Thoracic aorta (tissue), 2 donors: ENCODE data around the gene AGPAT3. TPM values are rescaled to one million over a fixed set of nuclear protein-coding genes. Genes with fewer than 3 reads are reported as not detected.

Experiments used
- ATAC-seq: fragments of 150-250 bp; one replicate; pipeline ENCODE4 v1.8.0; 2017; ENCODE audit warnings: low read depth; ENCODE audit not compliant: insufficient number of reproducible peaks, low FRiP score
- DNase-seq: peaks from one replicate; pipeline ENCODE4 v3.0.0-alpha.2; 2020; ENCODE audit warnings: low spot score
- H3K27ac ChIP-seq, 2 donors: fragments of 200-600 bp; sonication (generic); 1 replicate in 1 of 2; 2 replicates in 1 of 2; pipeline ENCODE4 v1.5.1; 2016; ENCODE audit warnings: mild to moderate bottlenecking in 2 of 2, moderate library complexity in 2 of 2
- H3K27me3 ChIP-seq: fragments of 200-600 bp; sonication (generic); replicated peaks from 2 replicates; pipeline ENCODE4 v1.6.0; 2016; ENCODE audit warnings: mild to moderate bottlenecking; ENCODE audit not compliant: insufficient read depth
- H3K36me3 ChIP-seq: fragments of 200-600 bp; sonication (generic); one replicate; pipeline ENCODE4 v1.5.1; 2016
- H3K4me1 ChIP-seq, 2 donors: fragments of 200-600 bp; sonication (generic); 1 replicate in 1 of 2; 2 replicates in 1 of 2; pipeline versions ENCODE4 v1.5.1 to v1.6.0; 2016; ENCODE audit warnings: low read depth in 2 of 2, mild to moderate bottlenecking in 1 of 2; ENCODE audit not compliant: control insufficient read depth in 1 of 2
- H3K4me3 ChIP-seq: fragments of 200-600 bp; sonication (generic); 2 replicates; pipeline ENCODE4 v1.5.1; 2016; ENCODE audit warnings: mild to moderate bottlenecking
- H3K9me3 ChIP-seq: fragments of 200-600 bp; sonication (generic); 2 replicates; pipeline ENCODE4 v1.5.1; 2016
- CTCF ChIP-seq: fragments of 200-600 bp; sonication (generic); IDR thresholded peaks from one replicate; pipeline ENCODE4 v1.5.1; 2019; ENCODE audit warnings: antibody characterized with exemption
- total RNA-seq, 2 donors: library from RNA; depleted of rRNA; stranded (reverse); fragments of >200 nt; gene quantifications; one replicate each; pipeline versions ENCODE4 v1.1.0 to v1.2.3, GENCODE V29; 2016

AGPAT3 gene
- total RNA-seq, 2 donors from 2014 or later, result 32.8 to 37.9 TPM

GRCh38 chr21:43858806-43859648 is 6.0 kb upstream of the AGPAT3 start:
- no peaks in the 10 kb centered on the region for H3K9me3 ChIP-seq
- no peak for ATAC-seq

DNA sequence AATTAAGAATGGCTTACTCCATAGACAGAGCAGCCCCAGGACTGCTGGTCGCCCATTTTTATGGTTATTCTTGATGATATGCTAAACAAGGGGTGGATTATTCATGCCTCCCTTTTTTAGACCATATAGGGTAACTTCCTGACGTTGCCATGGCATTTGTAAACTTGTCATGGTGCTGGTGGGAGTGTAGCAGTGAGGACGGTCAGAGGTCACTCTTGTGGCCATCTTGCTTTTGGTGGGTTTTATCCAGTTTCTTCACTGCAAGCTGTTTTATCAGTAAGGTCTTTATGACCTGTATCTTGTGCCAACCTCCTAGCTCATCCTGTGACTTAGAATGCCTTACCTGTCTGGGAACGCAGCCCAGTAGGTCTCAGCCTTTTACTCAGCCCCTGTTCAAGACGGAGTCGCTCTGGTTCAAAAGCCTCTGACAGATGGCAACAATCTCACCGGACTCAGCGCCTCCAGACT is 5.2 kb upstream of the AGPAT3 start:
- DNase-seq, result no peak
- peaks cover 0 to 17% of the 10 kb centered on the region in 2 donors for H3K4me1 ChIP-seq
- ATAC-seq, result no peak
- no peaks in the 10 kb centered on the region for H3K27me3 ChIP-seq
- no peak overlapping the region for H3K27ac ChIP-seq
- no peak for TF ChIP-seq CTCF
- H3K36me3 ChIP-seq, result no peaks in the 10 kb centered on the region
- no peak overlapping the region for H3K4me3 ChIP-seq
- H3K9me3 ChIP-seq, result no peaks in the 10 kb centered on the region

More at GRCh38 chr21:43858806-43859648, 6.0 kb upstream of the AGPAT3 start:
- DNase-seq, result no peak
- H3K27me3 ChIP-seq, result no peaks in the 10 kb centered on the region
- no peak overlapping the region for H3K27ac ChIP-seq
- H3K36me3 ChIP-seq, result no peaks in the 10 kb centered on the region
- no peak overlapping the region for H3K4me3 ChIP-seq
- no peak for TF ChIP-seq CTCF
- peaks cover 0 to 15% of the 10 kb centered on the region in 2 donors for H3K4me1 ChIP-seq

DNA sequence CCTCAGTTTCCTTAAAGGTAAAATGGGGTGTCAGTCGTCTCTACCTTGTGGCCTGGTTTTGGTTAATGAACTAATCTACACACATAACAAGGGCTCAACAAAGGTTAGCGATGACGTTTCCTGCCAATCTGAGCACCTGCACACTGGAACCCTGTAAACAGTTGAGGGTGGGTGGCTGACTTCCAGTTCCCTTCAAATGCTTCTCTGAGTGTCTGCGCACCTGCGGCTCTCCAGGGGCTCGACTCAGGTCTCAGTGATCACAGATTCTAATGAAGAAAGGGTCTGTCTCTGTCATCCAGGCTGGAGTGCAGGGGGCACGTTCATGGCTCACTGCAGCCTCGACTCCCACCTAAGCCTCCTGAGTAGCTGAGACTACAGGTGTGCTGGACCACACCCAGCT is 3.3 kb upstream of the AGPAT3 start:
- DNase-seq, result no peak
- Histone ChIP-seq H3K4me3 (no peak overlapping the region), H3K9me3 (no peaks in the 10 kb centered on the region), H3K4me1 (peaks cover 4 to 23% of the 10 kb centered on the region in 2 donors), H3K27me3 (no peaks in the 10 kb centered on the region), H3K27ac (no peak overlapping the region), H3K36me3 (no peaks in the 10 kb centered on the region)
- TF ChIP-seq CTCF, result no peak
- ATAC-seq, result no peak

DNA sequence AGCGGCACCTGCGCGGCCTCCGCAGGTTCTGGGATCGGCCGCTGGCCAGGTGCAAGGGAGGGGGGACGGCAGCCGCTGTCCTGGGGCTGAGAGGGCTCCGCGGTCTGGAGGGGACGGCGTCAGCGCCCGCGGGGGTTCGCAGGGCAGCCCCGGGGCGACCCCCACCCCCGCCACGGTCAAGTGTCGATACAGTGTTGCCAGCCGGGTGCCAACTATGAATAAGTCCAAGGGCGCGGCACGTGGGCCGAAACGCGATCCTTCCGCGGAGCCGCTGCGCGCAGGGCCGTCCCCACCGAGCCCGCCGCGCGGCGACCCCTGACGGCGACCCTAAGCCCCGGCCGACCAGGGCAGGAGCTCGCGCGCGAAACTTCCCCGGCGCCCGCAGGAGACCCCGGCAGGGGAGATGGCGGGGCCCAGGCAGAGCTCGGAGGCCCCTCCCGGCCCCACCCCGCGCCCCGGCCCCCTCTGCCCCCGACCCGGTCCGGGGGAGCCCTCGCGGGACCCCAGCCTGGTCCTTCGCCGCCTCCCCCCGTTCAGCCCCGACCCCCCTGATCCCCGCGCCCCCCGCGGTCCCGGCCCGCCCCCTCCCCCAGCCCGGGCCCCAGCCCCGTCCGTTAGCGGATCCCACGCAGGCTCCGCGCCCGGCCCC is 586 bp upstream of the AGPAT3 start:
- Histone ChIP-seq H3K27me3 (no peaks in the 10 kb centered on the region), H3K27ac (no peak overlapping the region), H3K4me3 (peak overlapping the region; percentile 89), H3K4me1 (peaks cover 5 to 30% of the 10 kb centered on the region in 2 donors), H3K9me3 (no peaks in the 10 kb centered on the region), H3K36me3 (no peaks in the 10 kb centered on the region)
- no peak for TF ChIP-seq CTCF
- ATAC-seq (no peak), DNase-seq (no peak)

DNA sequence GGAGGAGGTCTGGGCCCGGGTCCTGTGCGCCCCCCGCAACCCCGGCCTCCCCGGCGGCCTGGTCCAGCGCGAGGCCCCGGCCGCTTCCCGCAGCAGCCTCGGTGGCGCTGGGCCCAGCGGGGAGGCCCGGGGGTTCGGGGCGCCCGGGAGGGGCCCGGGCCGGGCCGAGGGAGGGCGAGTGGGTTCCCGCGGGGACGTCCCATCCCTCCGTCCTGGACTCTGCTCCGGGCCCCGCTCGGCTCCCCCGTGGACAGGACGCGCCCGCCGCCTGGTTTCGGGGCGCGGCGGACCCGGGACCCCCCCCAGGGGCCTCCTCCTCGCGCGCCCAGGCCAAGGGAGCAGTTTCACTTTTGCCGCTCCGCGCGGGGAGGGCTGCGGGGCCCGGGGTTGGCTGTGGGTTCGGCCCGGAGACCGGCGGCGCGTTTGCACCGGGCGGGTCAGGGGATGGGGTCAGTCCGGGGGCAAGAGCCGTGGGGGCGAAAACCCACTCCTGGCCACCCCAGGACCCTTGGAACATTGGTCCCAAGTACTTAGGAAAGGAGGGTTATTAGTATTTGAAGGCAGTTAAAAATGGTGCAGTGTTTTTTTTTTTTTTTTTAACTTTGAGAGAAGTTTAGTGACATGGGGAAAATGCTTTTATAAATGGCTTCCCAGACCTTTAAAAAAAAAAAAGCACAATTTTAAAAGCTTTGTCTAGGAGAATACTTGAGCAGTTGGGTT is 677 bp downstream of the AGPAT3 start:
- H3K4me3 ChIP-seq, result peak overlapping the region; percentile 97

More for the DNA sequence above, 677 bp downstream of the AGPAT3 start:
- no peak for TF ChIP-seq CTCF
- peaks cover 5 to 21% of the 10 kb centered on the region in 2 donors for H3K4me1 ChIP-seq
- H3K36me3 ChIP-seq, result no peaks in the 10 kb centered on the region
- DNase-seq (no peak), ATAC-seq (no peak)
- H3K27ac ChIP-seq, result peak overlapping the region; percentile 69 to 71
- no peaks in the 10 kb centered on the region for H3K27me3 ChIP-seq
- no peaks in the 10 kb centered on the region for H3K9me3 ChIP-seq
